ENCODE measurements around the gene RGS6.
"Not testable (repeated sequence)": the region's sequence is repeated elsewhere in the genome, so short reads cannot be mapped to it uniquely, and the experiment has no call there.

Gene RGS6

GRCh38 chr14:71932229-71932981, at the start of gene RGS6:
Gene RGS6 (plus strand): TSS chr14:71932429.
- peak; percentile 80 for DNase-seq (ENCODE audit: low read depth, low spot score)

GRCh38 chr14:71883094-71883493, 49.1 kb upstream of the RGS6 start:
- DNase-seq (ENCODE audit: low read depth, low spot score): no peak

GRCh38 chr14:71885301-71885700, 46.9 kb upstream of the RGS6 start:
- DNase-seq (ENCODE audit: low read depth, low spot score): no peak

- DNase-seq (ENCODE audit: low read depth, low spot score): not testable (repeated sequence)
Observed at GRCh38 chr14:71887802-71888201, 44.4 kb upstream of the RGS6 start.

- no peak for DNase-seq (ENCODE audit: low read depth, low spot score)
Observed at GRCh38 chr14:71890541-71890940, 41.7 kb upstream of the RGS6 start.

- peak; percentile 2 for DNase-seq (ENCODE audit: low read depth, low spot score)
Observed at GRCh38 chr14:71891185-71891584, 41.0 kb upstream of the RGS6 start.

GRCh38 chr14:71891970-71892369, 40.3 kb upstream of the RGS6 start:
- DNase-seq (ENCODE audit: low read depth, low spot score): peak; percentile 23

GRCh38 chr14:71905031-71905430, 27.2 kb upstream of the RGS6 start:
- DNase-seq (ENCODE audit: low read depth, low spot score): no peak

GRCh38 chr14:71905860-71906259, 26.4 kb upstream of the RGS6 start:
- DNase-seq (ENCODE audit: low read depth, low spot score): no peak

GRCh38 chr14:71907793-71908515, 24.3 kb upstream of the RGS6 start:
- DNase-seq (ENCODE audit: low read depth, low spot score): no peak

- DNase-seq (ENCODE audit: low read depth, low spot score): no peak
Observed at GRCh38 chr14:71911669-71912068, 20.6 kb upstream of the RGS6 start.

GRCh38 chr14:71913342-71913741, 18.9 kb upstream of the RGS6 start:
- DNase-seq (ENCODE audit: low read depth, low spot score): no peak

- peak; percentile 73 for DNase-seq (ENCODE audit: low read depth, low spot score)
Observed at GRCh38 chr14:71918955-71919354, 13.3 kb upstream of the RGS6 start.

GRCh38 chr14:71923513-71923912, 8.7 kb upstream of the RGS6 start:
- DNase-seq (ENCODE audit: low read depth, low spot score): no peak

GRCh38 chr14:71931492-71932228, 569 bp upstream of the RGS6 start:
- no peak for DNase-seq (ENCODE audit: low read depth, low spot score)

GRCh38 chr14:71933001-71933587, 865 bp downstream of the RGS6 start:
- DNase-seq (ENCODE audit: low read depth, low spot score): peak; percentile 45

- DNase-seq (ENCODE audit: low read depth, low spot score): not testable (repeated sequence)
Observed at GRCh38 chr14:71938273-71938672, 6.0 kb downstream of the RGS6 start.

- DNase-seq (ENCODE audit: low read depth, low spot score): not testable (repeated sequence)
Observed at GRCh38 chr14:71939344-71939743, 7.1 kb downstream of the RGS6 start.

GRCh38 chr14:71940500-71940899, 8.3 kb downstream of the RGS6 start:
- DNase-seq (ENCODE audit: low read depth, low spot score): not testable (repeated sequence)

- not testable (repeated sequence) for DNase-seq (ENCODE audit: low read depth, low spot score)
Observed at GRCh38 chr14:71941616-71942015, 9.4 kb downstream of the RGS6 start.

- no peak for DNase-seq (ENCODE audit: low read depth, low spot score)
Observed at GRCh38 chr14:71942904-71943694, 10.9 kb downstream of the RGS6 start.

Data from ELF-1 (cell line).